ENCODE measurements around the gene ANKRD45. TPM values are rescaled to one million over a fixed set of nuclear protein-coding genes. Genes with fewer than 3 reads are reported as not detected.
A peak's percentile ranks its signal among the peaks of the same experiment; 100 is the strongest.

Gene ANKRD45
- total RNA-seq, 1 experiment from 2014 or later, result 0.73 TPM

- Histone ChIP-seq H3K27me3 (replicated peaks; ENCODE audit: insufficient read depth, low read depth, low read length, poor library complexity) (no peaks in the 10 kb centered on the region), H3K4me3 (ENCODE audit: low read depth, low read length, poor library complexity, severe bottlenecking) (no peak overlapping the region), H3K9me3 (ENCODE audit: low read depth, low read length, poor library complexity, severe bottlenecking) (no peaks in the 10 kb centered on the region), H3K36me3 (ENCODE audit: insufficient read depth, low read length, poor library complexity, severe bottlenecking) (no peaks in the 10 kb centered on the region), H3K27ac (ENCODE audit: low read depth, low read length, poor library complexity, severe bottlenecking) (no peak overlapping the region), H3K4me1 (ENCODE audit: insufficient read depth, low read length, poor library complexity, severe bottlenecking) (no peaks in the 10 kb centered on the region)
- DNase-seq (ENCODE audit: low spot score), result no peak
- POLR2A ChIA-PET (ENCODE audit: low non-redundant PET), result no interaction called here
- no TSS peak for BruUV-seq (replicated peaks)
- CTCF ChIA-PET, result interaction anchor here (0.6 kb wide), 1 partner anchor 74 kb away, joined by 3 read pairs; no protein-coding TSS in a partner anchor
- intact Hi-C loops (cut with micrococcal nuclease; ENCODE audit: unreplicated experiment), result loop anchor here (10.0 kb wide), 1 partner anchor 154 kb away; no protein-coding TSS in a partner anchor
- TF ChIP-seq CTCF (conservative IDR thresholded peaks at IDR 0.05; ENCODE audit: low read depth, low read length) (no peak), EZH2 (IDR thresholded peaks at IDR 0.05; ENCODE audit: borderline replicate concordance, low read depth, low read length, poor library complexity, severe bottlenecking) (no peak)
These were observed 61.0 kb downstream of the ANKRD45 start for GRCh38 chr1:173608503-173609216.

GRCh38 chr1:173603056-173603591 is 66.5 kb downstream of the ANKRD45 start, which contains the start of gene SLC9C2:
Gene SLC9C2 (minus strand): TSS chr1:173603072. CDS start chr1:173601776, 1,296 bp downstream.
- TF ChIP-seq EZH2 (IDR thresholded peaks at IDR 0.05; ENCODE audit: borderline replicate concordance, low read depth, low read length, poor library complexity, severe bottlenecking) (no peak), CTCF (conservative IDR thresholded peaks at IDR 0.05; ENCODE audit: low read depth, low read length) (no peak)
- CTCF ChIA-PET, result no interaction called here
- no peak within 1 kb of the TSS for H3K4me3 ChIP-seq (ENCODE audit: low read depth, low read length, poor library complexity, severe bottlenecking)

DNA sequence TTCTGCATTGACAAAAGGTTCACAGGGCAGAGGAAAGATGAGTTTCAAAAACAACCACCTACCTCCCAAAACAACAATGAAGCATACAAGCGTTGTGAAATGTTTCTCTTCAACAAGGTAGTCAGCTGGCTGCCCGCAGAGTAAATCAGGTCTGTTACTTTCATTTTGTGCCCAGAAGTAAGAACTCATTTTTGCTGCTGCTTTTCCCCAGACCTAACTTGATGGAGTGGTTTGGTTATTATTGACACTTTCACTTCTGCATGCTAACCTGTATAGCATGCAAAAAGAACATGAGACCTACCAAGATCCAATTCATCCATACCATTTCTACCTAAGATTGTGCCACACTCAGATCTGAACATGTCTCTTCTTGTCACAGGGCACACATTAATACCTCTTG is 68.1 kb downstream of the ANKRD45 start:
- H3K4me3 ChIP-seq (ENCODE audit: low read depth, low read length, poor library complexity, severe bottlenecking), result no peak overlapping the region
- TF ChIP-seq EZH2 (IDR thresholded peaks at IDR 0.05; ENCODE audit: borderline replicate concordance, low read depth, low read length, poor library complexity, severe bottlenecking) (no peak), CTCF (conservative IDR thresholded peaks at IDR 0.05; ENCODE audit: low read depth, low read length) (no peak)
- H3K4me1 ChIP-seq (ENCODE audit: insufficient read depth, low read length, poor library complexity, severe bottlenecking), result no peaks in the 10 kb centered on the region
- no peak for DNase-seq (ENCODE audit: low spot score)
- intact Hi-C loops (cut with micrococcal nuclease; ENCODE audit: unreplicated experiment), result loop anchor here (10.0 kb wide), 1 partner anchor 147 kb away; no protein-coding TSS in a partner anchor
- no peaks in the 10 kb centered on the region for H3K36me3 ChIP-seq (ENCODE audit: insufficient read depth, low read length, poor library complexity, severe bottlenecking)
- no TSS peak for BruUV-seq (replicated peaks)
- ChIA-PET POLR2A (ENCODE audit: low non-redundant PET) (no interaction called here), CTCF (no interaction called here)
- no peaks in the 10 kb centered on the region for H3K27me3 ChIP-seq (replicated peaks; ENCODE audit: insufficient read depth, low read depth, low read length, poor library complexity)
- no peak overlapping the region for H3K27ac ChIP-seq (ENCODE audit: low read depth, low read length, poor library complexity, severe bottlenecking)
- no peaks in the 10 kb centered on the region for H3K9me3 ChIP-seq (ENCODE audit: low read depth, low read length, poor library complexity, severe bottlenecking)

More at GRCh38 chr1:173603056-173603591, 66.5 kb downstream of the ANKRD45 start, which contains the start of gene SLC9C2:
- Histone ChIP-seq H3K27ac (ENCODE audit: low read depth, low read length, poor library complexity, severe bottlenecking) (no peak within 1 kb of the TSS), H3K27me3 (replicated peaks; ENCODE audit: insufficient read depth, low read depth, low read length, poor library complexity) (no peaks in the 10 kb centered on the region), H3K36me3 (ENCODE audit: insufficient read depth, low read length, poor library complexity, severe bottlenecking) (no peaks in the 10 kb centered on the region), H3K9me3 (ENCODE audit: low read depth, low read length, poor library complexity, severe bottlenecking) (no peaks in the 10 kb centered on the region), H3K4me1 (ENCODE audit: insufficient read depth, low read length, poor library complexity, severe bottlenecking) (no peaks in the 10 kb centered on the region)
- POLR2A ChIA-PET (ENCODE audit: low non-redundant PET), result no interaction called here
- no TSS peak for BruUV-seq (replicated peaks)
- peak; percentile 21 for DNase-seq (ENCODE audit: low spot score)
- intact Hi-C loops (cut with micrococcal nuclease; ENCODE audit: unreplicated experiment), result loop anchor here (10.0 kb wide), 1 partner anchor 148 kb away; no protein-coding TSS in a partner anchor

All from A673 (cell line).